Measurements from ENCODE around the gene BMPR1B. TPM values are rescaled to one million over a fixed set of nuclear protein-coding genes. Genes with fewer than 3 reads are reported as not detected.

Gene BMPR1B
- total RNA-seq, 1 experiment from 2014 or later: not detected

GRCh38 chr4:94917146-94917545, 159.4 kb downstream of the BMPR1B start:
- Histone ChIP-seq H3K79me2 (ENCODE audit: insufficient read depth, low read length) (no peaks in the 10 kb centered on the region), H3K9me2 (ENCODE audit: insufficient read depth) (no peaks in the 10 kb centered on the region), H3K36me3 (ENCODE audit: control insufficient read depth in 1 of 2, insufficient read depth in 2 of 2, low read length in 2 of 2) (no peaks in the 10 kb centered on the region), H3K4me2 (ENCODE audit: low read length) (no peak overlapping the region), H3K4me1 (ENCODE audit: control insufficient read depth in 1 of 2, insufficient read depth in 2 of 2, low read length in 2 of 2) (no peaks in the 10 kb centered on the region), H4K20me1 (ENCODE audit: insufficient read depth) (no peaks in the 10 kb centered on the region), H3K9me3 (ENCODE audit: control insufficient read depth in 1 of 2, insufficient read depth in 1 of 2, low read depth in 1 of 2, low read length in 2 of 2) (no peaks in the 10 kb centered on the region), H3K4me3 (replicated peaks in 1 of 2; ENCODE audit: low read depth in 1 of 2, low read length in 2 of 2) (no peak overlapping the region), H3K9ac (ENCODE audit: low read length) (no peak overlapping the region), H3K27me3 (ENCODE audit: insufficient read depth, low read length) (no peaks in the 10 kb centered on the region), H2AFZ (ENCODE audit: low read depth, low read length, poor library complexity, severe bottlenecking) (no peak overlapping the region), H3K27ac (ENCODE audit: low read depth, low read length) (no peak overlapping the region)
- TF ChIP-seq EZH2phosphoT487 (IDR thresholded peaks at IDR 0.05; ENCODE audit: borderline replicate concordance) (no peak), ATF3 (IDR thresholded peaks at IDR 0.05) (no peak), REST (IDR thresholded peaks at IDR 0.05; ENCODE audit: low read depth) (no peak), SIN3A (IDR thresholded peaks at IDR 0.05; ENCODE audit: low read depth) (no peak), JUND (IDR thresholded peaks at IDR 0.05) (no peak), EGR1 (IDR thresholded peaks at IDR 0.05; ENCODE audit: low read depth) (no peak), MAX (IDR thresholded peaks at IDR 0.05) (no peak), CEBPB (IDR thresholded peaks at IDR 0.05; ENCODE audit: low read depth) (no peak), ELF1 (IDR thresholded peaks at IDR 0.05; ENCODE audit: borderline replicate concordance, low read depth) (no peak), SRF (IDR thresholded peaks at IDR 0.05; ENCODE audit: low read depth) (no peak)
- no TSS peak for BruUV-seq (replicated peaks)
- POLR2A ChIA-PET: no interaction called here
- no peak for DNase-seq (ENCODE audit: low read depth, low spot score)
- RAD21 ChIA-PET (ENCODE audit: low non-redundant PET in 1 of 2, low total read pairs in 2 of 2, uncharacterized antibody in 2 of 2, unreplicated experiment in 2 of 2): no interaction called here
- intact Hi-C loops (cut with micrococcal nuclease): no loop called here
- CTCF ChIA-PET: no interaction called here
- ATAC-seq: no peak

All from HCT116 (cell line).